Activated CD8-positive, alpha-beta memory T cell treated with anti-CD3 and anti-CD28 coated beads, Interleukin-2, amount 10 ng/mL, durations not matched to agents 7 days and 5 days (primary cell): ENCODE measurements around the gene SMG7. TPM values are rescaled to one million over a fixed set of nuclear protein-coding genes. Genes with fewer than 3 reads are reported as not detected.

ENCODE experiments used
- ATAC-seq: fragments of 150-1000 bp; cut with Tn5 transposase; one replicate; pipeline ENCODE4 v1.10.0; 2021; ENCODE audit warnings: moderate library complexity
- CTCF ChIA-PET: fragments of 350-600 bp; sonication (Branson Sonifier 250); formaldehyde crosslinking; loops from one replicate; lab custom pipeline; 2021; ENCODE audit warnings: antibody characterized with exemption; lab: Charles Lee
- DNase-seq: peaks from one replicate; pipeline ENCODE4 v3.0.0-alpha.2; 2020
- H3K27ac Mint-ChIP-seq: one replicate; pipeline ENCODE4 v1.8.0; 2021; ENCODE audit warnings: mild to moderate bottlenecking, mixed read lengths
- H3K27me3 Mint-ChIP-seq: one replicate; pipeline ENCODE4 v1.8.0; 2021; ENCODE audit warnings: mixed read lengths
- H3K36me3 Mint-ChIP-seq: one replicate; pipeline ENCODE4 v1.8.0; 2021; ENCODE audit warnings: mild to moderate bottlenecking, mixed read lengths
- H3K4me1 Mint-ChIP-seq: one replicate; pipeline ENCODE4 v1.8.0; 2021; ENCODE audit warnings: mixed read lengths
- H3K4me3 Mint-ChIP-seq: one replicate; pipeline ENCODE4 v1.8.0; 2021; ENCODE audit warnings: mild to moderate bottlenecking, moderate library complexity, mixed read lengths
- H3K9me3 Mint-ChIP-seq: one replicate; pipeline ENCODE4 v1.8.0; 2022; ENCODE audit warnings: low read depth, mixed read lengths
- total RNA-seq, 2 experiments: library from RNA; stranded (reverse); gene quantifications; one replicate each; pipeline ENCODE4 v1.2.3, GENCODE V29; 2021

SMG7 gene
- total RNA-seq, 2 experiments from 2014 or later: 80.2 to 87.8 TPM

GRCh38 chr1:183476081-183476480 is 3.8 kb downstream of the SMG7 start:
- no peaks in the 10 kb centered on the region for H3K27me3 Mint-ChIP-seq
- peaks cover 48% of the 10 kb centered on the region for H3K4me1 Mint-ChIP-seq
- peaks cover 25% of the 10 kb centered on the region for H3K36me3 Mint-ChIP-seq
- H3K27ac Mint-ChIP-seq: no peak overlapping the region
- H3K4me3 Mint-ChIP-seq: no peak overlapping the region
- no peaks in the 10 kb centered on the region for H3K9me3 Mint-ChIP-seq
- ATAC-seq: no peak
- CTCF ChIA-PET: interaction anchor here (0.8 kb wide), 1 partner anchor 13 kb away, joined by 3 read pairs; no protein-coding TSS in a partner anchor
- no peak for DNase-seq

GRCh38 chr1:183477986-183478781 is 5.9 kb downstream of the SMG7 start:
- peaks cover 31% of the 10 kb centered on the region for H3K36me3 Mint-ChIP-seq
- H3K27me3 Mint-ChIP-seq: no peaks in the 10 kb centered on the region
- ATAC-seq: peak; percentile 60
- peak overlapping the region; percentile 72 for H3K4me3 Mint-ChIP-seq
- H3K27ac Mint-ChIP-seq: peak overlapping the region; percentile 96
- DNase-seq: no peak
- peaks cover 61% of the 10 kb centered on the region for H3K4me1 Mint-ChIP-seq
- CTCF ChIA-PET: interaction anchor here (0.8 to 1.1 kb wide), 2 partner anchors 67 to 155 kb away, joined by 3 read pairs; no protein-coding TSS in a partner anchor
- H3K9me3 Mint-ChIP-seq: no peaks in the 10 kb centered on the region

- Mint-ChIP-seq H3K4me1 (peaks cover 54% of the 10 kb centered on the region), H3K27ac (peak overlapping the region; percentile 96), H3K27me3 (no peaks in the 10 kb centered on the region), H3K36me3 (peaks cover 31% of the 10 kb centered on the region), H3K4me3 (peak overlapping the region; percentile 8), H3K9me3 (no peaks in the 10 kb centered on the region)
- CTCF ChIA-PET: no interaction called here
- ATAC-seq (peak; percentile 40), DNase-seq (no peak)
These were observed 8.7 kb downstream of the SMG7 start for GRCh38 chr1:183480971-183481441.

GRCh38 chr1:183483224-183483623 is 10.9 kb downstream of the SMG7 start:
- CTCF ChIA-PET: no interaction called here
- no peak overlapping the region for H3K4me3 Mint-ChIP-seq
- peaks cover 63% of the 10 kb centered on the region for H3K4me1 Mint-ChIP-seq
- no peaks in the 10 kb centered on the region for H3K27me3 Mint-ChIP-seq
- H3K36me3 Mint-ChIP-seq: peaks cover 43% of the 10 kb centered on the region
- ATAC-seq (no peak), DNase-seq (no peak)
- H3K27ac Mint-ChIP-seq: no peak overlapping the region
- H3K9me3 Mint-ChIP-seq: no peaks in the 10 kb centered on the region

- no peak for ATAC-seq
- H3K9me3 Mint-ChIP-seq: no peaks in the 10 kb centered on the region
- CTCF ChIA-PET: no interaction called here
- no peak overlapping the region for H3K27ac Mint-ChIP-seq
- H3K4me3 Mint-ChIP-seq: no peak overlapping the region
- no peak for DNase-seq
- no peaks in the 10 kb centered on the region for H3K27me3 Mint-ChIP-seq
- H3K36me3 Mint-ChIP-seq: peaks cover 41% of the 10 kb centered on the region
- H3K4me1 Mint-ChIP-seq: peaks cover 55% of the 10 kb centered on the region
These were observed 12.0 kb downstream of the SMG7 start for GRCh38 chr1:183484254-183484653.

- Mint-ChIP-seq H3K36me3 (peaks cover 39% of the 10 kb centered on the region), H3K27me3 (no peaks in the 10 kb centered on the region), H3K27ac (no peak overlapping the region), H3K9me3 (no peaks in the 10 kb centered on the region), H3K4me1 (peaks cover 50% of the 10 kb centered on the region), H3K4me3 (no peak overlapping the region)
- DNase-seq (no peak), ATAC-seq (no peak)
- CTCF ChIA-PET: no interaction called here
These were observed 12.6 kb downstream of the SMG7 start for GRCh38 chr1:183484851-183485250.

GRCh38 chr1:183487674-183488442 is 15.6 kb downstream of the SMG7 start:
- no peaks in the 10 kb centered on the region for H3K27me3 Mint-ChIP-seq
- peaks cover 26% of the 10 kb centered on the region for H3K4me1 Mint-ChIP-seq
- DNase-seq: no peak
- CTCF ChIA-PET: interaction anchor here (1.1 kb wide), 1 partner anchor 8 kb away, joined by 3 read pairs; no protein-coding TSS in a partner anchor
- peaks cover 20% of the 10 kb centered on the region for H3K36me3 Mint-ChIP-seq
- no peak for ATAC-seq
- H3K9me3 Mint-ChIP-seq: no peaks in the 10 kb centered on the region
- no peak overlapping the region for H3K4me3 Mint-ChIP-seq
- H3K27ac Mint-ChIP-seq: no peak overlapping the region

- H3K27me3 Mint-ChIP-seq: no peaks in the 10 kb centered on the region
- H3K4me1 Mint-ChIP-seq: peaks cover 21% of the 10 kb centered on the region
- CTCF ChIA-PET: interaction anchor here (1.3 to 1.6 kb wide), 2 partner anchors 20 to 91 kb away, joined by 3 to 4 read pairs; no protein-coding TSS in a partner anchor
- H3K4me3 Mint-ChIP-seq: no peak overlapping the region
- DNase-seq: no peak
- ATAC-seq: no peak
- H3K36me3 Mint-ChIP-seq: peaks cover 13% of the 10 kb centered on the region
- no peak overlapping the region for H3K27ac Mint-ChIP-seq
- H3K9me3 Mint-ChIP-seq: no peaks in the 10 kb centered on the region
These were observed 18.6 kb downstream of the SMG7 start for GRCh38 chr1:183490932-183491331.

GRCh38 chr1:183493540-183494245 is 21.4 kb downstream of the SMG7 start:
- ATAC-seq (no peak), DNase-seq (no peak)
- no peak overlapping the region for H3K4me3 Mint-ChIP-seq
- peaks cover 12% of the 10 kb centered on the region for H3K36me3 Mint-ChIP-seq
- H3K9me3 Mint-ChIP-seq: no peaks in the 10 kb centered on the region
- H3K27me3 Mint-ChIP-seq: no peaks in the 10 kb centered on the region
- CTCF ChIA-PET: no interaction called here
- H3K27ac Mint-ChIP-seq: no peak overlapping the region
- H3K4me1 Mint-ChIP-seq: peaks cover 26% of the 10 kb centered on the region

GRCh38 chr1:183495420-183495819 is 23.1 kb downstream of the SMG7 start:
- ATAC-seq: no peak
- H3K4me1 Mint-ChIP-seq: peaks cover 34% of the 10 kb centered on the region
- H3K27ac Mint-ChIP-seq: no peak overlapping the region

GRCh38 chr1:183497218-183497617 is 24.9 kb downstream of the SMG7 start:
- CTCF ChIA-PET: no interaction called here
- Mint-ChIP-seq H3K36me3 (peaks cover 14% of the 10 kb centered on the region), H3K9me3 (no peaks in the 10 kb centered on the region), H3K27ac (no peak overlapping the region), H3K4me3 (no peak overlapping the region), H3K4me1 (peaks cover 37% of the 10 kb centered on the region), H3K27me3 (no peaks in the 10 kb centered on the region)
- DNase-seq: no peak
- no peak for ATAC-seq

More at GRCh38 chr1:183495420-183495819, 23.1 kb downstream of the SMG7 start:
- no peaks in the 10 kb centered on the region for H3K27me3 Mint-ChIP-seq
- H3K9me3 Mint-ChIP-seq: no peaks in the 10 kb centered on the region
- DNase-seq: no peak
- H3K4me3 Mint-ChIP-seq: no peak overlapping the region
- peaks cover 13% of the 10 kb centered on the region for H3K36me3 Mint-ChIP-seq
- CTCF ChIA-PET: interaction anchor here (1.2 kb wide), 1 partner anchor 11 kb away, joined by 3 read pairs; no protein-coding TSS in a partner anchor

GRCh38 chr1:183498342-183498991 is 26.2 kb downstream of the SMG7 start:
- ATAC-seq (peak; percentile 79), DNase-seq (no peak)
- CTCF ChIA-PET: interaction anchor here (0.8 kb wide), 1 partner anchor 24 kb away, joined by 3 read pairs; no protein-coding TSS in a partner anchor
- H3K27me3 Mint-ChIP-seq: no peaks in the 10 kb centered on the region
- no peaks in the 10 kb centered on the region for H3K9me3 Mint-ChIP-seq
- peaks cover 14% of the 10 kb centered on the region for H3K36me3 Mint-ChIP-seq
- peak overlapping the region; percentile 81 for H3K27ac Mint-ChIP-seq
- H3K4me1 Mint-ChIP-seq: peaks cover 42% of the 10 kb centered on the region
- peak overlapping the region; percentile 19 for H3K4me3 Mint-ChIP-seq
